Liver (tissue), 9 donors: ENCODE measurements around the gene BEGAIN. TPM values are rescaled to one million over a fixed set of nuclear protein-coding genes. Genes with fewer than 3 reads are reported as not detected.

Source experiments
- DNase-seq: peaks from one replicate; pipeline ENCODE4 v3.0.0-alpha.2; 2017; ENCODE audit warnings: low spot score
- H3K27ac ChIP-seq, 2 donors: one replicate each; pipeline ENCODE4 v1.7.0; 2013; ENCODE audit warnings: inconsistent platforms in 2 of 2, low read length in 2 of 2, control low read depth in 1 of 2, low read depth in 1 of 2, mild to moderate bottlenecking in 1 of 2
- H3K27me3 ChIP-seq, 4 donors: one replicate each; pipeline versions ENCODE4 v1.6.1 to v1.7.0; 2013; ENCODE audit warnings: low read length in 3 of 4, inconsistent platforms in 1 of 4, mild to moderate bottlenecking in 1 of 4, moderate library complexity in 1 of 4; ENCODE audit not compliant: control insufficient read depth in 4 of 4, insufficient read depth in 4 of 4
- H3K36me3 ChIP-seq, 4 donors: one replicate each; pipeline versions ENCODE4 v1.6.1 to v1.7.0; 2013; ENCODE audit warnings: low read length in 3 of 4, mild to moderate bottlenecking in 3 of 4, low read depth in 1 of 4, moderate library complexity in 1 of 4; ENCODE audit not compliant: control insufficient read depth in 4 of 4, insufficient read depth in 3 of 4
- H3K4me1 ChIP-seq, 4 donors: one replicate each; pipeline versions ENCODE4 v1.6.1 to v1.7.0; 2013; ENCODE audit warnings: low read length in 3 of 4, mild to moderate bottlenecking in 3 of 4, moderate library complexity in 1 of 4; ENCODE audit not compliant: control insufficient read depth in 4 of 4, insufficient read depth in 4 of 4
- H3K4me3 ChIP-seq, 3 donors: one replicate each; pipeline versions ENCODE4 v1.6.1 to v1.7.0; 2013; ENCODE audit warnings: low read length in 3 of 3, control low read depth in 1 of 3, low read depth in 1 of 3, mild to moderate bottlenecking in 1 of 3
- H3K9ac ChIP-seq, 2 donors: one replicate each; pipeline ENCODE4 v1.7.0; 2013; ENCODE audit warnings: low read length in 2 of 2, mild to moderate bottlenecking in 2 of 2, moderate library complexity in 2 of 2, control low read depth in 1 of 2, low read depth in 1 of 2
- H3K9me3 ChIP-seq, 4 donors: one replicate each; pipeline versions ENCODE4 v1.6.1 to v1.7.0; 2013; ENCODE audit warnings: low read length in 3 of 4; ENCODE audit not compliant: control insufficient read depth in 4 of 4
- CTCF ChIP-seq: fragments of 150-350 bp; IDR thresholded peaks from 2 replicates; pipeline ENCODE4 v1.5.1; 2017; ENCODE audit warnings: improper control_type of control experiment, low read depth, low read length; ENCODE audit not compliant: missing input control
- EGR1 ChIP-seq, 2 donors: IDR thresholded peaks; 2 replicates each; pipeline ENCODE4 v1.6.1; 2016 to 2018; ENCODE audit warnings: antibody characterized with exemption in 2 of 2, low read depth in 2 of 2
- GABPA ChIP-seq, 2 donors: IDR thresholded peaks in 1 of 2; conservative IDR thresholded peaks in 1 of 2; 2 replicates each; pipeline ENCODE4 v1.6.1; 2016; ENCODE audit warnings: antibody characterized with exemption in 2 of 2, mild to moderate bottlenecking in 1 of 2, moderate library complexity in 1 of 2
- HNF4A ChIP-seq, 2 donors: conservative IDR thresholded peaks; 2 replicates each; pipeline ENCODE4 v1.6.1; 2016; ENCODE audit warnings: antibody characterized with exemption in 2 of 2, mild to moderate bottlenecking in 2 of 2
- HNF4G ChIP-seq: IDR thresholded peaks from 2 replicates; pipeline ENCODE4 v1.6.1; 2016; ENCODE audit warnings: antibody characterized with exemption
- NR2F2 ChIP-seq: IDR thresholded peaks from 2 replicates; pipeline ENCODE4 v1.6.1; 2016; ENCODE audit warnings: antibody characterized with exemption
- RAD21 ChIP-seq, 2 donors: IDR thresholded peaks; 2 replicates each; pipeline ENCODE4 v1.6.1; 2016; ENCODE audit warnings: antibody characterized with exemption in 2 of 2, mild to moderate bottlenecking in 2 of 2
- SP1 ChIP-seq: IDR thresholded peaks from 2 replicates; pipeline ENCODE4 v1.6.1; 2018; ENCODE audit warnings: antibody characterized with exemption, mild to moderate bottlenecking
- TAF1 ChIP-seq: conservative IDR thresholded peaks from 2 replicates; pipeline ENCODE4 v1.6.1; 2016; ENCODE audit warnings: antibody characterized with exemption, mild to moderate bottlenecking
- WGBS: extraction: QIAGEN DNeasy Blood & Tissue Kit; methylation state at CpG from one replicate; pipeline ENCODE4 v1.1.7; 2013; 5-methylcytosine and 5-hydroxymethylcytosine counted together
- polyA plus RNA-seq, 2 donors: library from polyadenylated mRNA; stranded (reverse) in 1 of 2; unstranded in 1 of 2; fragments of 200-250 nt in 1 of 2; fragments of >200 nt in 1 of 2; fragmentation: Nextera tagmentation in 1 of 2; extraction: Ambion mirVana in 1 of 2; gene quantifications; one replicate each; pipeline versions ENCODE4 v1.2.1 to v1.2.3, GENCODE V29; 2013 to 2015
- total RNA-seq, 2 donors: library from RNA; depleted of rRNA; stranded (reverse); fragments of >200 nt; gene quantifications; one replicate each; pipeline ENCODE4 v1.2.3, GENCODE V29; 2014
- TF ChIP-seq, protein P1 (sequence below): IDR thresholded peaks from 2 replicates; pipeline ENCODE4 v1.6.1; 2016; ENCODE audit warnings: antibody characterized with exemption
- TF ChIP-seq, protein P2 (sequence below): IDR thresholded peaks from 2 replicates; pipeline ENCODE4 v1.6.1; 2016; ENCODE audit warnings: antibody characterized with exemption, mild to moderate bottlenecking
- donor health status: healthy.
- donor health status: healthy.
- donor health status: healthy.
- donor health status: healthy.
- donor health status: healthy.

The BEGAIN gene
- total and polyA plus RNA-seq, 4 donors, result 0.11 to 1.9 (median 0.29) TPM

DNA sequence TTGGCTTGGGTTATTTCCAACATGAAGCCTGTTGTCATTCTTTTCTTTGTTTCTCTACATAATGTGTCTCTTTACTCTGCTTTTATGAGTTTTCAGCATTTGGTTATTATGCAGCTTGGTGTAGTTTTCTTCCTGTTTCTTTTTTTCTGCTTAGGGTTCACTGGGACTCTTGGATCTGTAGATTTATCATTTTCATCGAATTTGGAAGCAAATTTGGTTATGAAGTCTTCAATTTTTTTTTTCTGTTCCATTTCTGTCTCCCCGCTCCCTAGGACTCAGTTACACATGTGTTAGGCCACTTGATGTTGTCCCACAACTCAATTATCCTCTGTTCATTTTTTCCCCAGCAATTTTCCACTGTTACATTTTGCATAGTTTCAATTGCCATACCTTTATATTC is 13.8 kb upstream of the BEGAIN start:
- Histone ChIP-seq H3K4me1 (no peaks in the 10 kb centered on the region), H3K9me3 (no peaks in the 10 kb centered on the region), H3K9ac (no peak overlapping the region), H3K4me3 (no peak overlapping the region), H3K27ac (no peak overlapping the region), H3K36me3 (no peaks in the 10 kb centered on the region), H3K27me3 (no peaks in the 10 kb centered on the region)
- DNase-seq, result no peak
- TF ChIP-seq CTCF, result no peak
- WGBS, result 77% methylated on average over 2 of the region's 2 CpGs

- Histone ChIP-seq H3K27ac (no peak overlapping the region), H3K4me3 (no peak overlapping the region), H3K9me3 (no peaks in the 10 kb centered on the region), H3K4me1 (no peaks in the 10 kb centered on the region), H3K9ac (no peak overlapping the region), H3K36me3 (no peaks in the 10 kb centered on the region), H3K27me3 (no peaks in the 10 kb centered on the region)
- no peak for TF ChIP-seq GABPA (IDR thresholded peaks at IDR 0.05 in 1 of 2, conservative IDR thresholded peaks at IDR 0.05 in 1 of 2)
- TF ChIP-seq NR2F2, result no peak
- TF ChIP-seq SP1, result no peak
- TF ChIP-seq, protein P1, sequence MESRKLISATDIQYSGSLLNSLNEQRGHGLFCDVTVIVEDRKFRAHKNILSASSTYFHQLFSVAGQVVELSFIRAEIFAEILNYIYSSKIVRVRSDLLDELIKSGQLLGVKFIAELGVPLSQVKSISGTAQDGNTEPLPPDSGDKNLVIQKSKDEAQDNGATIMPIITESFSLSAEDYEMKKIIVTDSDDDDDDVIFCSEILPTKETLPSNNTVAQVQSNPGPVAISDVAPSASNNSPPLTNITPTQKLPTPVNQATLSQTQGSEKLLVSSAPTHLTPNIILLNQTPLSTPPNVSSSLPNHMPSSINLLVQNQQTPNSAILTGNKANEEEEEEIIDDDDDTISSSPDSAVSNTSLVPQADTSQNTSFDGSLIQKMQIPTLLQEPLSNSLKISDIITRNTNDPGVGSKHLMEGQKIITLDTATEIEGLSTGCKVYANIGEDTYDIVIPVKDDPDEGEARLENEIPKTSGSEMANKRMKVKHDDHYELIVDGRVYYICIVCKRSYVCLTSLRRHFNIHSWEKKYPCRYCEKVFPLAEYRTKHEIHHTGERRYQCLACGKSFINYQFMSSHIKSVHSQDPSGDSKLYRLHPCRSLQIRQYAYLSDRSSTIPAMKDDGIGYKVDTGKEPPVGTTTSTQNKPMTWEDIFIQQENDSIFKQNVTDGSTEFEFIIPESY, result no peak
- no peak for TF ChIP-seq HNF4G
- no peak for TF ChIP-seq HNF4A (conservative IDR thresholded peaks at IDR 0.05)
- TF ChIP-seq RAD21 (IDR thresholded peaks at IDR 0.05), result no peak
- TF ChIP-seq, protein P2, sequence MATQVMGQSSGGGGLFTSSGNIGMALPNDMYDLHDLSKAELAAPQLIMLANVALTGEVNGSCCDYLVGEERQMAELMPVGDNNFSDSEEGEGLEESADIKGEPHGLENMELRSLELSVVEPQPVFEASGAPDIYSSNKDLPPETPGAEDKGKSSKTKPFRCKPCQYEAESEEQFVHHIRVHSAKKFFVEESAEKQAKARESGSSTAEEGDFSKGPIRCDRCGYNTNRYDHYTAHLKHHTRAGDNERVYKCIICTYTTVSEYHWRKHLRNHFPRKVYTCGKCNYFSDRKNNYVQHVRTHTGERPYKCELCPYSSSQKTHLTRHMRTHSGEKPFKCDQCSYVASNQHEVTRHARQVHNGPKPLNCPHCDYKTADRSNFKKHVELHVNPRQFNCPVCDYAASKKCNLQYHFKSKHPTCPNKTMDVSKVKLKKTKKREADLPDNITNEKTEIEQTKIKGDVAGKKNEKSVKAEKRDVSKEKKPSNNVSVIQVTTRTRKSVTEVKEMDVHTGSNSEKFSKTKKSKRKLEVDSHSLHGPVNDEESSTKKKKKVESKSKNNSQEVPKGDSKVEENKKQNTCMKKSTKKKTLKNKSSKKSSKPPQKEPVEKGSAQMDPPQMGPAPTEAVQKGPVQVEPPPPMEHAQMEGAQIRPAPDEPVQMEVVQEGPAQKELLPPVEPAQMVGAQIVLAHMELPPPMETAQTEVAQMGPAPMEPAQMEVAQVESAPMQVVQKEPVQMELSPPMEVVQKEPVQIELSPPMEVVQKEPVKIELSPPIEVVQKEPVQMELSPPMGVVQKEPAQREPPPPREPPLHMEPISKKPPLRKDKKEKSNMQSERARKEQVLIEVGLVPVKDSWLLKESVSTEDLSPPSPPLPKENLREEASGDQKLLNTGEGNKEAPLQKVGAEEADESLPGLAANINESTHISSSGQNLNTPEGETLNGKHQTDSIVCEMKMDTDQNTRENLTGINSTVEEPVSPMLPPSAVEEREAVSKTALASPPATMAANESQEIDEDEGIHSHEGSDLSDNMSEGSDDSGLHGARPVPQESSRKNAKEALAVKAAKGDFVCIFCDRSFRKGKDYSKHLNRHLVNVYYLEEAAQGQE, result no peak
- no peak for TF ChIP-seq CTCF
- TF ChIP-seq TAF1, result no peak
- no peak for TF ChIP-seq EGR1 (IDR thresholded peaks at IDR 0.05; ENCODE audit: low read depth in 2 of 2)
- no peak for DNase-seq
- WGBS, result 44% methylated on average over 2 of the region's 2 CpGs
Measured at GRCh38 chr14:100599981-100600380, 12.8 kb upstream of the BEGAIN start.
